Measurements from ENCODE around the gene RAB43.
"Not testable (repeated sequence)": the region's sequence is repeated elsewhere in the genome, so short reads cannot be mapped to it uniquely, and the experiment has no call there.

The RAB43 gene

GRCh38 chr3:129121792-129122411 is at the start of gene RAB43:
Gene RAB43 (minus strand): TSS chr3:129121804. CDS start chr3:129121489, 315 bp downstream.
- peak; percentile 89 for DNase-seq

- no peak for DNase-seq
These were observed 45.2 kb upstream of the RAB43 start for GRCh38 chr3:129166579-129167332.

GRCh38 chr3:129165594-129165993 is 44.0 kb upstream of the RAB43 start:
- DNase-seq = not testable (repeated sequence)

- no peak for DNase-seq
These were observed 42.9 kb upstream of the RAB43 start for GRCh38 chr3:129164500-129164899.

GRCh38 chr3:129162729-129163579 is 41.4 kb upstream of the RAB43 start:
- peak; percentile 45 for DNase-seq

GRCh38 chr3:129161860-129162271 is 40.3 kb upstream of the RAB43 start:
- peak; percentile 63 for DNase-seq

GRCh38 chr3:129160891-129161859 is 39.6 kb upstream of the RAB43 start, which contains the start of gene ISY1:
Gene ISY1 (minus strand): TSS chr3:129161063. CDS start chr3:129160975, 88 bp downstream.
- DNase-seq = peak; percentile 96

GRCh38 chr3:129144786-129145185 is 23.2 kb upstream of the RAB43 start:
- no peak for DNase-seq

GRCh38 chr3:129141011-129141410 is 19.4 kb upstream of the RAB43 start:
- not testable (repeated sequence) for DNase-seq

- DNase-seq = no peak
These were observed 18.3 kb upstream of the RAB43 start for GRCh38 chr3:129139911-129140310.

- not testable (repeated sequence) for DNase-seq
These were observed 14.7 kb upstream of the RAB43 start for GRCh38 chr3:129136275-129136674.

- DNase-seq = no peak
These were observed 10.7 kb upstream of the RAB43 start for GRCh38 chr3:129132097-129132866.

- no peak for DNase-seq
These were observed 10.0 kb upstream of the RAB43 start for GRCh38 chr3:129131465-129132088.

- DNase-seq = no peak
These were observed 8.7 kb upstream of the RAB43 start for GRCh38 chr3:129130291-129130813.

- DNase-seq = no peak
These were observed 7.0 kb upstream of the RAB43 start for GRCh38 chr3:129128357-129129155.

- DNase-seq = no peak
These were observed 5.2 kb upstream of the RAB43 start for GRCh38 chr3:129126726-129127280.

- peak; percentile 79 for DNase-seq
These were observed 1.9 kb upstream of the RAB43 start for GRCh38 chr3:129123314-129124060.

GRCh38 chr3:129122412-129123011 is 908 bp upstream of the RAB43 start:
- DNase-seq = peak; percentile 39

Measured in DMS53 (cell line).